Measurements from ENCODE around the gene FERMT1. TPM values are rescaled to one million over a fixed set of nuclear protein-coding genes. Genes with fewer than 3 reads are reported as not detected.
"Not testable (repeated sequence)": the region's sequence is repeated elsewhere in the genome, so short reads cannot be mapped to it uniquely, and the experiment has no call there.

Gene FERMT1
- polyA plus RNA-seq, 5 donors: 2.8 to 4.5 (median 4.0) TPM

- no peak for DNase-seq
These were observed 7.5 kb downstream of the FERMT1 start for GRCh38 chr20:6115221-6115895.

GRCh38 chr20:6114696-6115095 is 8.1 kb downstream of the FERMT1 start:
- no peak for DNase-seq

- no peak for DNase-seq
These were observed 8.9 kb downstream of the FERMT1 start for GRCh38 chr20:6113951-6114350.

- DNase-seq: not testable (repeated sequence)
These were observed 9.9 kb downstream of the FERMT1 start for GRCh38 chr20:6112965-6113364.

- DNase-seq: no peak
These were observed 14.5 kb downstream of the FERMT1 start for GRCh38 chr20:6108330-6108729.

- no peak for DNase-seq
These were observed 18.2 kb downstream of the FERMT1 start for GRCh38 chr20:6104493-6105188.

- DNase-seq: no peak
These were observed 19.5 kb downstream of the FERMT1 start for GRCh38 chr20:6103301-6103700.

GRCh38 chr20:6101346-6101745 is 21.5 kb downstream of the FERMT1 start:
- DNase-seq: no peak

- no peak for DNase-seq
These were observed 22.6 kb downstream of the FERMT1 start for GRCh38 chr20:6100246-6100645.

- DNase-seq: no peak
These were observed 23.0 kb downstream of the FERMT1 start for GRCh38 chr20:6099819-6100218.

- DNase-seq: no peak
These were observed 27.4 kb downstream of the FERMT1 start for GRCh38 chr20:6095409-6095808.

GRCh38 chr20:6094565-6094964 is 28.3 kb downstream of the FERMT1 start:
- no peak for DNase-seq

- DNase-seq: no peak
These were observed 28.8 kb downstream of the FERMT1 start for GRCh38 chr20:6094063-6094462.

- no peak for DNase-seq
These were observed 31.2 kb downstream of the FERMT1 start for GRCh38 chr20:6091661-6092060.

GRCh38 chr20:6086868-6087267 is 36.0 kb downstream of the FERMT1 start:
- DNase-seq: no peak

- DNase-seq: no peak
These were observed 38.9 kb downstream of the FERMT1 start for GRCh38 chr20:6083926-6084325.

- no peak for DNase-seq
These were observed 41.6 kb downstream of the FERMT1 start for GRCh38 chr20:6081236-6081635.

- no peak for DNase-seq
These were observed 43.8 kb downstream of the FERMT1 start for GRCh38 chr20:6079016-6079415.

- no peak for DNase-seq
These were observed 47.2 kb downstream of the FERMT1 start for GRCh38 chr20:6075428-6076219.

- DNase-seq: no peak
These were observed 48.0 kb downstream of the FERMT1 start for GRCh38 chr20:6074784-6075183.

GRCh38 chr20:6074145-6074561 is 48.7 kb downstream of the FERMT1 start:
- no peak for DNase-seq

- no peak for DNase-seq
These were observed 51.8 kb downstream of the FERMT1 start for GRCh38 chr20:6070829-6071695.
